ENCODE data around the gene USP32.

DNA sequence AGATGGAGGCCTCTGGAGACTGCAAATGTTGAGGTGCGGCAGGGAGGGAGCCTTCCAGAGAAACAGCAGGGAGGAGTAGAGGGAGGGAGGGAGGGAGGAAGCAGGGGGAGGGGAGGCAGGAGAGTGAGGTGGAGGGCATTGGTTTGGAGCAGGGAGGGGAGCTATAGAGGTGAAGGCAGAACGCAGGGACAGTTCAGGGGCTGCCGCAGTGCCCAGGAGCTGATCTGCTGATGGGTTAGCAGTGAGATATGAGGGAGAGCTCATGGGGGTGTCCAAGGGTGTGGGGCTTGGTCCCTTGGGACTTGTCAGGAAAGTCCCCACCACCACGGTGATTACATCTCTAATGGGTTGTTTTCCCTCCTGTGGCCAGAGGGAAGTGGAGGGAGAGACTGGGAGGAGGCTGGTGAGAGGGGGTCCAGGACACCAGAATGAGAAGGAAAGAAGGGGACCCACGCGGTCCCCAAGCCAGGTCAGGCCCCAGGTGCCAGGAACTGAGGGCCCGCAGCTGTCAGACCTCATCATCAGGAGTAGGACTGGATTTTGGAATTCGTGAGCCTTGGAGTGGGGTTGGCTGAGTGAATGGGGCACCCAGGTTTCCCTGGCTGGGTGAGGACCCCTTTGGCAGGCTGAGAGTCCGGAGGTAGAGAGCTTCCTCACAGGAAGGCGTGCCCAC is 231.0 kb downstream of the USP32 start:
- TF ChIP-seq KDM1A (IDR thresholded peaks at IDR 0.05; ENCODE audit: borderline replicate concordance, low read length) (no peak), TAF1 (IDR thresholded peaks at IDR 0.05; ENCODE audit: low read depth, low read length) (no peak), MAFK (IDR thresholded peaks at IDR 0.05; ENCODE audit: low read depth, low read length) (no peak), JUND (IDR thresholded peaks at IDR 0.05; ENCODE audit: low read length) (no peak), BRCA1 (IDR thresholded peaks at IDR 0.05; ENCODE audit: low read depth, low read length) (no peak), EP300 (IDR thresholded peaks at IDR 0.05; ENCODE audit: borderline replicate concordance in 1 of 2, low read depth in 2 of 2, low read length in 2 of 2) (no peak), SP2 (IDR thresholded peaks at IDR 0.05; ENCODE audit: low read length) (no peak), EZH2 (IDR thresholded peaks at IDR 0.05; ENCODE audit: low read depth, low read length, severe bottlenecking) (no peak), RFX5 (IDR thresholded peaks at IDR 0.05; ENCODE audit: borderline replicate concordance, low read depth, low read length) (no peak), NANOG (IDR thresholded peaks at IDR 0.05; ENCODE audit: insufficient read depth, low read depth, low read length, poor library complexity, severe bottlenecking) (no peak), HDAC2 (IDR thresholded peaks at IDR 0.05; ENCODE audit: borderline replicate concordance in 1 of 2, low read depth in 2 of 2, low read length in 2 of 2) (no peak)
- TF ChIP-seq, protein P1, sequence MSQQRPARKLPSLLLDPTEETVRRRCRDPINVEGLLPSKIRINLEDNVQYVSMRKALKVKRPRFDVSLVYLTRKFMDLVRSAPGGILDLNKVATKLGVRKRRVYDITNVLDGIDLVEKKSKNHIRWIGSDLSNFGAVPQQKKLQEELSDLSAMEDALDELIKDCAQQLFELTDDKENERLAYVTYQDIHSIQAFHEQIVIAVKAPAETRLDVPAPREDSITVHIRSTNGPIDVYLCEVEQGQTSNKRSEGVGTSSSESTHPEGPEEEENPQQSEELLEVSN (IDR thresholded peaks at IDR 0.05), result no peak
- TF ChIP-seq, protein P2, sequence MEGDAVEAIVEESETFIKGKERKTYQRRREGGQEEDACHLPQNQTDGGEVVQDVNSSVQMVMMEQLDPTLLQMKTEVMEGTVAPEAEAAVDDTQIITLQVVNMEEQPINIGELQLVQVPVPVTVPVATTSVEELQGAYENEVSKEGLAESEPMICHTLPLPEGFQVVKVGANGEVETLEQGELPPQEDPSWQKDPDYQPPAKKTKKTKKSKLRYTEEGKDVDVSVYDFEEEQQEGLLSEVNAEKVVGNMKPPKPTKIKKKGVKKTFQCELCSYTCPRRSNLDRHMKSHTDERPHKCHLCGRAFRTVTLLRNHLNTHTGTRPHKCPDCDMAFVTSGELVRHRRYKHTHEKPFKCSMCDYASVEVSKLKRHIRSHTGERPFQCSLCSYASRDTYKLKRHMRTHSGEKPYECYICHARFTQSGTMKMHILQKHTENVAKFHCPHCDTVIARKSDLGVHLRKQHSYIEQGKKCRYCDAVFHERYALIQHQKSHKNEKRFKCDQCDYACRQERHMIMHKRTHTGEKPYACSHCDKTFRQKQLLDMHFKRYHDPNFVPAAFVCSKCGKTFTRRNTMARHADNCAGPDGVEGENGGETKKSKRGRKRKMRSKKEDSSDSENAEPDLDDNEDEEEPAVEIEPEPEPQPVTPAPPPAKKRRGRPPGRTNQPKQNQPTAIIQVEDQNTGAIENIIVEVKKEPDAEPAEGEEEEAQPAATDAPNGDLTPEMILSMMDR (IDR thresholded peaks at IDR 0.05; ENCODE audit: control extremely low read depth in 1 of 3, insufficient read depth in 1 of 3, low read depth in 1 of 3, low read length in 3 of 3), result no peak
- TF ChIP-seq, protein P3, sequence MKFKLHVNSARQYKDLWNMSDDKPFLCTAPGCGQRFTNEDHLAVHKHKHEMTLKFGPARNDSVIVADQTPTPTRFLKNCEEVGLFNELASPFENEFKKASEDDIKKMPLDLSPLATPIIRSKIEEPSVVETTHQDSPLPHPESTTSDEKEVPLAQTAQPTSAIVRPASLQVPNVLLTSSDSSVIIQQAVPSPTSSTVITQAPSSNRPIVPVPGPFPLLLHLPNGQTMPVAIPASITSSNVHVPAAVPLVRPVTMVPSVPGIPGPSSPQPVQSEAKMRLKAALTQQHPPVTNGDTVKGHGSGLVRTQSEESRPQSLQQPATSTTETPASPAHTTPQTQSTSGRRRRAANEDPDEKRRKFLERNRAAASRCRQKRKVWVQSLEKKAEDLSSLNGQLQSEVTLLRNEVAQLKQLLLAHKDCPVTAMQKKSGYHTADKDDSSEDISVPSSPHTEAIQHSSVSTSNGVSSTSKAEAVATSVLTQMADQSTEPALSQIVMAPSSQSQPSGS (IDR thresholded peaks at IDR 0.05; ENCODE audit: low read length), result no peak
